SK-N-SH (cell line): ENCODE data around the gene HSD17B1. TPM values are rescaled to one million over a fixed set of nuclear protein-coding genes. Genes with fewer than 3 reads are reported as not detected.

Experiments
- CTCF ChIA-PET: fragments of 300-600, 350-600 bp; formaldehyde crosslinking; extraction: SDS; loops from one replicate; lab custom pipeline; 2021; lab: Yijun Ruan, JAX
- POLR2A ChIA-PET: fragments of 350-600 bp; sonication (Branson Sonifier 250); formaldehyde crosslinking; extraction: SDS; loops from one replicate; lab custom pipeline; 2020; ENCODE audit warnings: antibody characterized with exemption, inconsistent platforms; lab: Yijun Ruan, JAX
- DNase-seq: peaks from one replicate; pipeline ENCODE4 v3.0.0; 2012
- H2AFZ ChIP-seq: fragments of 200-600 bp; sonication (generic); 2 replicates; pipeline ENCODE4 v1.8.1; 2016; ENCODE audit warnings: antibody characterized with exemption, mild to moderate bottlenecking, low read depth
- H3F3A ChIP-seq: fragments of 200-600 bp; sonication (generic); replicated peaks from 2 replicates; pipeline ENCODE3; 2016; ENCODE audit warnings: antibody characterized with exemption, mild to moderate bottlenecking; ENCODE audit not compliant: insufficient read depth
- H3K27ac ChIP-seq, 2 experiments: fragments of 200-500 bp in 1 of 2; fragments of 200-600 bp in 1 of 2; sonication (Bioruptor generic) in 1 of 2; sonication (generic), shearing (Covaris generic) in 1 of 2; 2 replicates each; pipeline versions ENCODE4 v1.5.1 to v1.6.1; 2014 to 2016; ENCODE audit warnings: low read depth in 2 of 2, inconsistent platforms in 1 of 2, low read length in 1 of 2, mild to moderate bottlenecking in 1 of 2, mixed read lengths in 1 of 2
- H3K27me3 ChIP-seq: fragments of 200-600 bp; sonication (generic), shearing (Covaris generic); 2 replicates; pipeline ENCODE4 v1.6.1; 2016; ENCODE audit warnings: mixed run types; ENCODE audit not compliant: insufficient read depth
- H3K36me3 ChIP-seq, 2 experiments: fragments of 200-500 bp in 1 of 2; fragments of 200-600 bp in 1 of 2; sonication (Bioruptor generic) in 1 of 2; sonication (generic) in 1 of 2; replicated peaks in 1 of 2; 2 replicates each; pipeline versions ENCODE3 to v1.5.1; 2014 to 2016; ENCODE audit warnings: low read length in 1 of 2, mild to moderate bottlenecking in 1 of 2; ENCODE audit not compliant: insufficient read depth in 2 of 2, control insufficient read depth in 1 of 2
- H3K4me1 ChIP-seq, 2 experiments: fragments of 200-500 bp in 1 of 2; fragments of 200-600 bp in 1 of 2; sonication (Bioruptor generic) in 1 of 2; sonication (generic), shearing (Covaris generic) in 1 of 2; 2 replicates each; pipeline versions ENCODE4 v1.5.1 to v1.6.1; 2014 to 2016; ENCODE audit warnings: low read depth in 1 of 2, low read length in 1 of 2, mixed run types in 1 of 2; ENCODE audit not compliant: insufficient read depth in 2 of 2, control insufficient read depth in 1 of 2
- H3K4me2 ChIP-seq: fragments of 200-600 bp; sonication (generic), shearing (Covaris generic); 2 replicates; pipeline ENCODE4 v1.6.1; 2017; ENCODE audit warnings: mixed run types
- H3K4me3 ChIP-seq, 2 experiments: fragments of 200-500 bp in 1 of 2; fragments of 200-600 bp in 1 of 2; sonication (Bioruptor generic) in 1 of 2; sonication (generic), shearing (Covaris generic) in 1 of 2; 2 replicates each; pipeline versions ENCODE4 v1.5.1 to v1.8.1; 2014 to 2016; ENCODE audit warnings: low read depth in 2 of 2, inconsistent platforms in 1 of 2, low read length in 1 of 2, mild to moderate bottlenecking in 1 of 2, mixed read lengths in 1 of 2, moderate library complexity in 1 of 2
- H3K79me2 ChIP-seq: fragments of 200-600 bp; sonication (generic); 2 replicates; pipeline ENCODE4 v1.8.1; 2017; ENCODE audit warnings: mild to moderate bottlenecking; ENCODE audit not compliant: insufficient read depth
- H3K9ac ChIP-seq: fragments of 200-600 bp; sonication (generic); 2 replicates; pipeline ENCODE4 v1.6.1; 2017; ENCODE audit warnings: mixed run types
- H3K9me2 ChIP-seq: fragments of 200-600 bp; sonication (generic); 2 replicates; pipeline ENCODE4 v1.6.1; 2017; ENCODE audit warnings: mixed run types
- H3K9me3 ChIP-seq: fragments of 200-600 bp; sonication (generic); 2 replicates; pipeline ENCODE4 v1.6.1; 2017; ENCODE audit warnings: mixed run types, mild to moderate bottlenecking, moderate library complexity
- H4K20me1 ChIP-seq: fragments of 200-600 bp; sonication (generic); 2 replicates; pipeline ENCODE4 v1.6.1; 2017; ENCODE audit warnings: mild to moderate bottlenecking, mixed run types; ENCODE audit not compliant: insufficient read depth
- CHD2 ChIP-seq: fragments of 150-350 bp; IDR thresholded peaks from 2 replicates; pipeline ENCODE4 v1.6.1; 2018; ENCODE audit warnings: low read length; ENCODE audit not compliant: partially characterized antibody
- CTCF ChIP-seq: fragments of 200-600 bp; sonication (generic); IDR thresholded peaks from 2 replicates; pipeline ENCODE4 v1.6.1; 2017; ENCODE audit warnings: antibody characterized with exemption, mild to moderate bottlenecking, moderate library complexity
- ELF1 ChIP-seq: IDR thresholded peaks from 2 replicates; pipeline ENCODE4 v1.4.0; 2012
- EP300 ChIP-seq, 2 experiments: IDR thresholded peaks; 2 replicates each; pipeline versions ENCODE4 v1.4.0 to v1.6.1; 2012; ENCODE audit warnings: borderline replicate concordance in 1 of 2, low read depth in 1 of 2, low read length in 1 of 2
- EZH2phosphoT487 ChIP-seq: fragments of 200-600 bp; sonication (generic); IDR thresholded peaks from 2 replicates; pipeline ENCODE4 v1.6.1; 2017; ENCODE audit warnings: low read depth, mixed run types, mild to moderate bottlenecking, antibody characterized with exemption, moderate library complexity, borderline replicate concordance
- FOSL2 ChIP-seq: IDR thresholded peaks from 2 replicates; pipeline ENCODE4 v1.4.0; 2012; ENCODE audit warnings: low read depth, mild to moderate bottlenecking, moderate library complexity, borderline replicate concordance
- FOXM1 ChIP-seq: IDR thresholded peaks from 2 replicates; pipeline ENCODE4 v1.4.0; 2012; ENCODE audit warnings: low read depth, mild to moderate bottlenecking
- GABPA ChIP-seq: IDR thresholded peaks from 2 replicates; pipeline ENCODE4 v1.4.0; 2012; ENCODE audit warnings: low read depth, mild to moderate bottlenecking
- GATA2 ChIP-seq: sonication (generic); formaldehyde crosslinking; IDR thresholded peaks from 2 replicates; pipeline ENCODE4 v1.5.0; 2020; ENCODE audit warnings: mild to moderate bottlenecking, missing genetic modification reagents
- MAX ChIP-seq: IDR thresholded peaks from 2 replicates; pipeline ENCODE4 v1.4.0; 2012; ENCODE audit warnings: low read depth
- MEF2A ChIP-seq: IDR thresholded peaks from 2 replicates; pipeline ENCODE4 v1.4.0; 2012; ENCODE audit warnings: low read depth, borderline replicate concordance
- MXI1 ChIP-seq: IDR thresholded peaks from 2 replicates; pipeline ENCODE4 v1.6.1; 2012; ENCODE audit warnings: mild to moderate bottlenecking, low read depth, low read length, improper control_type of control experiment
- NFIC ChIP-seq: IDR thresholded peaks from 2 replicates; pipeline ENCODE4 v1.4.0; 2012; ENCODE audit warnings: borderline replicate concordance
- RAD21 ChIP-seq: IDR thresholded peaks from 2 replicates; pipeline ENCODE4 v1.6.1; 2012; ENCODE audit warnings: mild to moderate bottlenecking, low read length
- RXRA ChIP-seq: IDR thresholded peaks from 2 replicates; pipeline ENCODE4 v1.4.0; 2012; ENCODE audit warnings: low read depth, mild to moderate bottlenecking, borderline replicate concordance
- SMC3 ChIP-seq: IDR thresholded peaks from 2 replicates; pipeline ENCODE4 v1.6.1; 2012; ENCODE audit warnings: low read depth, low read length, improper control_type of control experiment
- TAF1 ChIP-seq: IDR thresholded peaks from 2 replicates; pipeline ENCODE4 v1.6.1; 2012; ENCODE audit warnings: low read depth, mild to moderate bottlenecking, low read length, moderate library complexity, borderline replicate concordance
- TCF12 ChIP-seq: IDR thresholded peaks from 2 replicates; pipeline ENCODE4 v1.4.0; 2012
- YY1 ChIP-seq: IDR thresholded peaks from 2 replicates; pipeline ENCODE4 v1.4.0; 2012; ENCODE audit warnings: low read depth, mild to moderate bottlenecking
- WGBS: methylation state at CpG from one replicate; pipeline ENCODE4 v1.1.6; 2017; ENCODE audit warnings: low lambda C conversion rate; 5-methylcytosine and 5-hydroxymethylcytosine counted together
- polyA plus RNA-seq, 3 experiments: library from polyadenylated mRNA; depleted of rRNA; stranded (reverse); fragments of >200 nt; gene quantifications; 2 replicates each; pipeline ENCODE4 v1.2.3, GENCODE V29; 2012
- TF ChIP-seq, protein P1 (sequence below): fragments of 150-350 bp; IDR thresholded peaks from 2 replicates; pipeline ENCODE4 v1.6.1; 2017; ENCODE audit warnings: antibody characterized with exemption, low read length, low read depth, borderline replicate concordance
- TF ChIP-seq, protein P2 (sequence below): fragments of 150-350 bp; IDR thresholded peaks from 2 replicates; pipeline ENCODE4 v1.6.1; 2016; ENCODE audit warnings: mild to moderate bottlenecking, low read depth, low read length
- TF ChIP-seq, protein P3 (sequence below): IDR thresholded peaks from 2 replicates; pipeline ENCODE4 v1.4.0; 2012; ENCODE audit warnings: low read depth, borderline replicate concordance

The HSD17B1 gene
- polyA plus RNA-seq, 1 of the 3 experiments (the other 2 are of a cell fraction) = 1.3 TPM

GRCh38 chr17:42554250-42555121, 1.8 kb downstream of the HSD17B1 start:
- Histone ChIP-seq H3K9me2 (no peaks in the 10 kb centered on the region), H3K4me3 (peak overlapping the region; percentile 79 to 89), H3K4me1 (peaks cover 2 to 20% of the 10 kb centered on the region in 2 experiments; a peak in 1 of 4 replicates), H3K27me3 (no peaks in the 10 kb centered on the region), H3K4me2 (peak overlapping the region; percentile 97), H4K20me1 (no peaks in the 10 kb centered on the region), H3K9ac (peak overlapping the region; percentile 87), H3K36me3 (peaks cover 0 to 3% of the 10 kb centered on the region in 2 experiments), H2AFZ (peak overlapping the region; percentile 72; the same call in 1 of the 2 replicates), H3K27ac (peak overlapping the region; percentile 69 to 74), H3K9me3 (no peaks in the 10 kb centered on the region), H3F3A (peaks cover 8% of the 10 kb centered on the region), H3K79me2 (peaks cover 45% of the 10 kb centered on the region)
- ChIA-PET CTCF (interaction anchor here (0.7 to 2.5 kb wide), 9 partner anchors 11 to 243 kb away, joined by 3 to 8 read pairs (median 3); partner anchors contain the start of genes PSMC3IP, RETREG3 and TUBG1), POLR2A (interaction anchor here (0.6 to 2.3 kb wide), 8 partner anchors 10 to 444 kb away, joined by 3 to 17 read pairs (median 4); partner anchors contain the start of genes NAGLU and PSMC3IP)
- DNase-seq = peak; percentile 96
- WGBS = 1% methylated on average over 35 of the region's 82 CpGs
- TF ChIP-seq MAX (peak; percentile 90), RXRA (no peak), SMC3 (no peak), GABPA (peak; percentile 89), NFIC (no peak; the same call in 1 of the 2 replicates), GATA2 (CRISPR knock-in tag) (no peak), CHD2 (peak; percentile 88), FOSL2 (no peak), TAF1 (peak; percentile 33), MEF2A (no peak), FOXM1 (no peak), EP300 (IDR thresholded peaks at IDR 0.05; ENCODE audit: borderline replicate concordance in 1 of 2, low read depth in 1 of 2, low read length in 1 of 2) (no peak), RAD21 (no peak), ELF1 (peak; percentile 84), MXI1 (peak; percentile 88), CTCF (no peak), TCF12 (no peak; the same call in 1 of the 2 replicates), YY1 (peak; percentile 62), EZH2phosphoT487 (no peak)
- TF ChIP-seq, protein P1, sequence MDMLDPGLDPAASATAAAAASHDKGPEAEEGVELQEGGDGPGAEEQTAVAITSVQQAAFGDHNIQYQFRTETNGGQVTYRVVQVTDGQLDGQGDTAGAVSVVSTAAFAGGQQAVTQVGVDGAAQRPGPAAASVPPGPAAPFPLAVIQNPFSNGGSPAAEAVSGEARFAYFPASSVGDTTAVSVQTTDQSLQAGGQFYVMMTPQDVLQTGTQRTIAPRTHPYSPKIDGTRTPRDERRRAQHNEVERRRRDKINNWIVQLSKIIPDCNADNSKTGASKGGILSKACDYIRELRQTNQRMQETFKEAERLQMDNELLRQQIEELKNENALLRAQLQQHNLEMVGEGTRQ = no peak
- TF ChIP-seq, protein P2, sequence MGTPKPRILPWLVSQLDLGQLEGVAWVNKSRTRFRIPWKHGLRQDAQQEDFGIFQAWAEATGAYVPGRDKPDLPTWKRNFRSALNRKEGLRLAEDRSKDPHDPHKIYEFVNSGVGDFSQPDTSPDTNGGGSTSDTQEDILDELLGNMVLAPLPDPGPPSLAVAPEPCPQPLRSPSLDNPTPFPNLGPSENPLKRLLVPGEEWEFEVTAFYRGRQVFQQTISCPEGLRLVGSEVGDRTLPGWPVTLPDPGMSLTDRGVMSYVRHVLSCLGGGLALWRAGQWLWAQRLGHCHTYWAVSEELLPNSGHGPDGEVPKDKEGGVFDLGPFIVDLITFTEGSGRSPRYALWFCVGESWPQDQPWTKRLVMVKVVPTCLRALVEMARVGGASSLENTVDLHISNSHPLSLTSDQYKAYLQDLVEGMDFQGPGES = no peak
- TF ChIP-seq, protein P3, sequence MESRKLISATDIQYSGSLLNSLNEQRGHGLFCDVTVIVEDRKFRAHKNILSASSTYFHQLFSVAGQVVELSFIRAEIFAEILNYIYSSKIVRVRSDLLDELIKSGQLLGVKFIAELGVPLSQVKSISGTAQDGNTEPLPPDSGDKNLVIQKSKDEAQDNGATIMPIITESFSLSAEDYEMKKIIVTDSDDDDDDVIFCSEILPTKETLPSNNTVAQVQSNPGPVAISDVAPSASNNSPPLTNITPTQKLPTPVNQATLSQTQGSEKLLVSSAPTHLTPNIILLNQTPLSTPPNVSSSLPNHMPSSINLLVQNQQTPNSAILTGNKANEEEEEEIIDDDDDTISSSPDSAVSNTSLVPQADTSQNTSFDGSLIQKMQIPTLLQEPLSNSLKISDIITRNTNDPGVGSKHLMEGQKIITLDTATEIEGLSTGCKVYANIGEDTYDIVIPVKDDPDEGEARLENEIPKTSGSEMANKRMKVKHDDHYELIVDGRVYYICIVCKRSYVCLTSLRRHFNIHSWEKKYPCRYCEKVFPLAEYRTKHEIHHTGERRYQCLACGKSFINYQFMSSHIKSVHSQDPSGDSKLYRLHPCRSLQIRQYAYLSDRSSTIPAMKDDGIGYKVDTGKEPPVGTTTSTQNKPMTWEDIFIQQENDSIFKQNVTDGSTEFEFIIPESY = no peak
